T-helper 1 cell (primary cell): ENCODE data around the gene SPECC1L.
A peak's percentile ranks its signal among the peaks of the same experiment; 100 is the strongest.

Experiments used
- DNase-seq, 5 donors: peaks; one replicate each; pipeline ENCODE4 v3.0.0-alpha.2; 2012 to 2020

The SPECC1L gene

DNA sequence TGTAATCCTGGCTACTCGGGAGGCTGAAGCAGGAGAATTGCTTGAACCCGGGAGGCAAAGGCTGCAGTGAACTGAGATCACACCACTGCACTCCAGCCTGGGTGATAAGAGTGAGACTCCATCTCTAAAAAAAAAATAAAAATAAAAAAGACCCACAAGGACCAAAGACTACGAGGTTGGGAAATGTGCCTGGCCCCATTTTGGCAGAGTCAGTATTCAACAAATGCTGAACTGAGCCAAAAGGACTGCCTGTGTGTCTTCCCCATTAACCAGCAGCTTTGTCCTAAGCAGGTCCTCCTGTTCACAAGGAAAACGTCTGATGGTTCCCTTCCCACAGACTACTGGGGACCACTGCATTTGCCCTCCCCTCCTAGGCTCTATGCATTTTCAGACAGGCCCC lies 184.4 kb downstream of the SPECC1L start:
- no peak for DNase-seq

DNA sequence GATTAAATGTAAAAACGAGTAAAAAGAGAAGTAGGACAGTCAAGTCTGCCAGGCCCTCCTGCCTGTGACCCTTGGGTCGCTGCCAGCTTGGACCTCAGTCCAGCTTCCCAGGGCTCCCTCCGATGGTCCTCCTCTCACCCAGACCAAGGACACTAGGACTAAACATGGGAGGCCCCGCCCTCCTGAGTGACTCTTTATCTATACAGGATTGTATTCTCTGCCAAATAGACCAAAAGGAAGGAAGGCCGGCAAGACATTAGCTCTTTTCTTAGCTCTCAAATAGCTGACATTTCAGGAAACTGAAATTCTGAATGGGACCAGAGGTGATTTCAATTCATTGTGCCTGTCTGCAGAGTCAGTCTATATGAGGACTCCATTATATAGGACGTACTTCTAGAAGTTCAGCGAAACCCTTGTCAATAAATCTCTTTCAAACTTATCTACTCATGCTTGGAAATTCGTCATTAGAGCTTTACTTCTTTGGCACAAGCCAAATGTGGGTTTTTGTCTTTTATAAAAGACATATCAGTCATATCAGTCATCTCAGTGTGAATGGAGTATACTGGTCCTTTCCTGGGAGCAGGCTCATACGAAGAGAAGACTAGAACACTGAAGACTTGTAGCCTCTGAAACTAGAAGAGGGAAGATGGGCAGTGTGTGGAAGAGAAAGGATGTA lies 185.3 kb downstream of the SPECC1L start:
- DNase-seq, result no peak

DNA sequence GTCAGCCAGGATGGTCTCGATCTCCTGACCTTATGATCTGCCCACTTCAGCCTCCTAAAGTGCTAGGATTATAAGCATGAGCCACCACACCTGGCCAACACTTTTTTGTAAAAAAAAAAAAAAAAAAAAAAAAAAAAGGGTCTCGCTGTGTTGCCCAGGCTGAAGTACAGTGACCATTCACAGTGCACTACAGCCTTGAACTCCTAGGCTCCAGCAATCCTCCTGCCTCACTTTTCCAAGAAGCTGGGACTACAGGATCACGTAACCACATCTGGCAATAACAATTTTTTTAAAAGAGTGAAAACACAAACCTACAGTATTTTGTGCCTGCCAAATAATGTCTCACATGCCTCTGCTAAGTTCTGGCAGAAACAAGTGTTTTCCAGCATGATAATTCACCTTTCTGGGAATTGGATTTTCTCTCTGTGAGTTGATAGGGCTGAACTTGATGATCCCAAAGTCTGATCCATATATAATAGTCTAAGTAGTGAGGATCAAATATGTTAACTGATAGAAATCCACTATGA lies 187.3 kb downstream of the SPECC1L start:
- DNase-seq, result no peak

DNA sequence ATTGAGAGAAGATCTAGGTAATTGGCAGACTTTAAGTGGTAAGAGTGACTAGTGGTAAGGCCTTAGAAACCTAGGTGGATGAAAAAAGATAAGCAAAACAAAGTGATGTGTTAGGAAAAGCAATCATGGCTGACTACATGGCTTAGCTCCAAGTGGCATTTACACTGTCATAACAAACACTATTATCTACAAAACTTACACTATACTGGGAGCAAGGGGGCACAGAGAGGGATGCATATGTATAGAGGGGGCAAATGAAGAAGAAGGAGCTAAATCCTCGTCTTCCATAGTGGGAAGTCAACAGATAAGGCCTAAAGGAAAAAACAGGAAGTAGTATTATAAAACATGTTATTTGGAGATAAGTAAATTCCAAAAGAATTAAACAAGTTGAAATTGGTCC lies 189.3 kb downstream of the SPECC1L start:
- DNase-seq, result no peak

DNA sequence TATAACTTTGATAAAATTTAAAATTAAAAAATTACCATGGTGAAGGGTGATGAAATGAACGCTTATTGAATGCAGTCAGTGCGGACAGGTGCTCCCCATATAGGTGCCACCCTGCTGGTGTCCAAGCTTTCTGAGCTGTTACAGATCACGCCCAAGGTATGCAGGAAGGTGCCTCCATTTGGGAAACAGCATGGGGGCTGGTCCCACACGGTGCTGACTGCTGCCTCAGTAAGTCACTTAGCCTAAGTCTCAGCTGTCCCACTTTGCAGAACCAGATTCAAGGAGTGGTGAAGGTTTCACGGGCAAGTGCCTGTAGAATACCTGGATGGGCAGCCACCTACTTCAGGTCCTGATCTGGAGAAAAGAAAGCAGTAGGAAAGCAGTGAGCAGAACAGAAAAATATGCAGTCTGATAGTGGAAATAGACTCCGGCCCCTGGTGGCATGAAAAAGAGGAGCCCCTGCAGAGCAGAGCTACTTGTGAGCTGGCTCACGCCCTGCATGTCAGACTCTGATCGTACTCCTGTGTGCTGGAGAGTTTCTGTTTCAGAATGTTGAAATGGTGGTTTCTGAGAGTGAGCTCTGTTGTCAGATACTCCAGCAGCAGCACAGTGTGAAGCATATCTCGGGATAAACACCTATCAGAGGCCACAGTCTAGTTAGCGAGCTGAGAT lies 189.9 kb downstream of the SPECC1L start:
- peak in 1 of 5 donors; percentile 49 for DNase-seq

DNA sequence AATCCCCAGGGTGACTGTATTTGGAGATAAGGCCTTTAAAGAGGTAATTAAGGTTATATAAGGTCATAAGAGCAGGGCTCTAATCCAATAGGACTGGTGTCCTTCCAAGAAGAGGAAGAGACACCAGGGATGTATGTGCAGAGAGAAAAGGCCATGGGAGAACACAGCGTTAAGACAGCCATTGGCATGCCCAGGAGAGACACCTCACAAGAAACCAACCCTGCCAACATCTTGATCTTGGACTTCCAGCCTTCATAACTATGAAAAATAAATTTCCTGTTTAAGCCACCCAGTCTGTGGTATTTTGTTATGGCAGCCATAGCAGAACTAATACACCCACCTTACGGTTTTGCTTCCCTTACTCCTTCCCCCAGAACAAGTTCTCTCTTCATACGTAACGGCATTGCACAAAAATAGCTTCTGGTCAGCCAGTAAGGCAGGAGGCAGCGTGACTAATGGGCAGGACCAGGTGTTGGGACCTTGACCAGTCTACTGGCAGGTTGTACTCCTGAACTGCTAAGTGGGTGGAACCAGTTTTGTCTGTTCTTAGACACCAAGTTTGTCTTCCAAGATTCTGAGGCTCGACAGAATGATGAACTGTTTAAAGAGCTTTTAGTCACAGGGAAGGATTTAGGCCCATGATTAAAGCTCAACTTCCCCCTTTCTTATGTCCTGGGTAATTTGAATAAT lies 192.6 kb downstream of the SPECC1L start:
- DNase-seq, result no peak

DNA sequence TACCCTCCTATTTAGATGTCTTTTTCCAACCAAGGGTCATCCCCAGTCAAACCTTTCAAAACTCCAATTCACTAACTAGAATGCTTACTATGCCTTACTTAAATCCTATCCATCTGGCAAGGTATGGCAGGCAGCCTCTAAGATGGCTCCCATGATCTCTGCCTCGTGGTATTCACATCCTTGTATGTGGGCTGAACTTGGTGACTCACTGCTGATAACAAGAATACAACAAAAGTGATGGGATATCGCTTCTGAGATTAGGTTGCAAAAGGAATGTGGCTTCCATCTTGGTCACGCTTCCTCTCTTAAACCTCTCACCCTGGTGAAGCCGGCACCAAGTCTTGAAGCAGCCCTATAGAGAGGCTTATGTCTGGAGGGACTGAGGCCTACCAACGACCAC lies 194.9 kb downstream of the SPECC1L start:
- DNase-seq, result no peak

DNA sequence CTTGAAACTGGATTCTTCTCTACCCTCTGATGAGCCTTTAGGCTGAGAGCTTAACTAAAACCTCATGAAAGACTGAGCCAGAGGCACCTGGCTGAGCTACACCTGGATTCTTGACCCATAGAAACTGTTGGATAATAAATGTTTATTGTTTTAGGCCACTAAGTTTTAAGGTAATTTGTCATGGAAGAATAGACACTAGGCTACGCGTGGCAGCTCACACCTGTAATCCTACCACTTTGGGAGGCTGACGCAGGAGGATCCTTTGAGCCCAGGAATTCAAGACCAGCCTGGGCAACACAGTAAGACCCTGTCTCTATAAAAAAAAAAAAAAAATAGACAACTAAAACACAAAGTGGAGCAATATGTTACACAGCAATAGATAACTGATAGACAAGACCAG lies 195.3 kb downstream of the SPECC1L start:
- DNase-seq, result no peak

DNA sequence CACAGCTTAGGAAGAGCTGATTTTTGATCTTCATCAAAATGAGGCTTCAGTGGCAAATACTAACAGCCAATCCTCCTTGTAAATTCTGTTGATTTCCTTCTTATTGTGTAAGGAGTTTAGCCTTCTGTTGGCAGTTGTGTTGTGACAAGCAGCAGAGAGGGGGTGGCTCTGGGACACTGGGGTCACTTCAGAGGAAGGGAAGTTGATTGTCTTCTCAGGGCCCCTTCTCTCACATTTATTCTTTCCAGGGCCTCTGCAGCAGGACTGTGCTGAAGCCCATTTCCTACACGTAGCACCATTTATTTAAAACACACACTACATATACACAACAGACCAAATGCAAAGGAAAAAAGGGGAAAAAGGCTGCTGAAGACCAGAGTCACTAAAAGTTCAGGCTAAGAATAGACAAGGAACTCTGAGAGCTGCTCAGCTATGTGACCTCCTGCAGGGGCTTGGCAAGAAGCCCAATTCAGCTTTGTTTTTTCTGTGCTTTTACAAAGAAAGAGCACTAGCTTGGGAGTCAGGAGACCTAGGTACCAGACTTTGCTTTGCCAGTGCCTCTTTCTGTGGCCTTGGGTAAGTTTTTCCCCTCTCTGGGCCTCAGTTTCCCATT lies 196.2 kb downstream of the SPECC1L start:
- DNase-seq, result no peak

DNA sequence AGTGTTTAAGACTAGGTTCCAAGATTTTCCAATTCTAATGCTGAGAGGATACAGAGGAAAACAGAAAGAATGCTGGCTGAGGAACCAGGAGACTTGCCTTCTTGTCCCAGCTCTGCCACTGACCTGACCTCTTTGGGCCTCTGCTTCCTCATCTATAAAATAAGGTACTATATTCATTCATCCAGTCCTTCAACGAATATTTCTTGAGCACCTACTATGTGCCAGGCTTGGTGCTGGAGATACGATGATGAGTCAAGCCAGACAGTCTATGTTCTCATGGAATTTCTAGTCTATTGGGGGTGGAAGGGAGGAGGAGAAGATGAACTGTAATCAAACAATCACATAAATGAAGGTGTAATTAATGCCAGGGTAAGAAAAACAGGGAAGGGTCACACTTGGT lies 196.7 kb downstream of the SPECC1L start:
- DNase-seq, result no peak
